ENCODE results near the gene UBE2G2.

DNA sequence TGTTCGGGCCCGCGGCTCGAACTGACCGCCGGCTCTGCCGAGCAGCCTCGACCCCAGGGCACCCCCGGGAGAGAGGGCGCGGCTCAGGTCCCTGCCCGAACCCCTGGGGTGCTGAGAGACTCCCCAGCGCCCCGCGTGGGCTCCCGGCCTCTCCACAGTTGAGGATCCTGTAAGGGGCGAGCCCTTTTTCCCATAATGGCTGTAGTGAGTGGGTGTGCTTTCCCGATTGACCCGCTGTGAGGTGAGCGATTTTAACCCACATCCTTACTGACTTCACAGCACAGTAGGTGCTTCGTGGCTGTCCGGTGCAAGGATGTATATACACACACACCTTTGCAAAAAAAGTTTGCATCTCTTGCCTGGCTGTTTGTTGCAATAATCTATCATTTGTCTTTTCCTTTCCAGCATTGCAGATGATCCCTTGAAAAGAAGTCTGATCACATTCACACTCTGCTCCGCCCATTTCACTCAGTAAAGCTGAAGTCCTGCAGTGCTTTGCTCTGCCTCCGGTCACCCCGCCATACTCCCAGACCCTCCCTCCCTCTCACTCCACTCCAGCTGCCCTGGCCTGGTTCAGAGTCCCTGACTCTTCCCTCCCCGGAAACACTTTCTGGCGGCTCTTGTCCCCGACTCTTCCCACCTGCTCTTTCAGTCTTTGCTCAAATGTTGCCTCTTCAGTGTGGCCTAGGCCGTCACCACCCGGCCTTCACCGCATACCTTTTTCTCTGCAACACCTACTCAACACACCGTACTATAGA lies 955 bp upstream of the UBE2G2 start:
- TF ChIP-seq CTCF (IDR thresholded peaks at IDR 0.05) (no peak), POLR2AphosphoS5 (IDR thresholded peaks at IDR 0.05) (no peak)

Measured in stomach (tissue), 4 donors.